GM06990 (cell line): ENCODE measurements around the gene RALGDS.
"Not testable (repeated sequence)": the region's sequence is repeated elsewhere in the genome, so short reads cannot be mapped to it uniquely, and the experiment has no call there.

ENCODE experiments used
- DNase-seq: peaks from one replicate; pipeline ENCODE4 v3.0.0-alpha.2; 2011; ENCODE audit not compliant: insufficient read length; ENCODE audit errors: extremely low read depth
- H3K27me3 ChIP-seq: replicated peaks from 2 replicates; pipeline ENCODE4 v1.6.0; 2011; ENCODE audit warnings: low read length; ENCODE audit not compliant: control insufficient read depth, insufficient read depth
- H3K36me3 ChIP-seq: 2 replicates; pipeline ENCODE4 v1.5.1; 2011; ENCODE audit warnings: low read length; ENCODE audit not compliant: control insufficient read depth, insufficient read depth
- H3K4me3 ChIP-seq: replicated peaks from 2 replicates; pipeline ENCODE4 v1.5.1; 2011; ENCODE audit warnings: low read depth, mild to moderate bottlenecking, control low read depth, low read length
- TF ChIP-seq, protein P1 (sequence below): IDR thresholded peaks from 2 replicates; pipeline ENCODE4 v1.5.1; 2011; ENCODE audit warnings: low read length, control low read depth, mild to moderate bottlenecking, inconsistent platforms; ENCODE audit not compliant: insufficient read depth, poor library complexity, severe bottlenecking

The RALGDS gene

DNA sequence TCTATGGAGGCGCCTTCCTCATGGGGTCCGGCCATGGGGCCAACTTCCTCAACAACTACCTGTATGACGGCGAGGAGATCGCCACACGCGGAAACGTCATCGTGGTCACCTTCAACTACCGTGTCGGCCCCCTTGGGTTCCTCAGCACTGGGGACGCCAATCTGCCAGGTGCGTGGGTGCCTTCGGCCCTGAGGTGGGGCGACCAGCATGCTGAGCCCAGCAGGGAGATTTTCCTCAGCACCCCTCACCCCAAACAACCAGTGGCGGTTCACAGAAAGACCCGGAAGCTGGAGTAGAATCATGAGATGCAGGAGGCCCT lies 56.0 kb downstream of the RALGDS start:
- Histone ChIP-seq H3K36me3 (no peaks in the 10 kb centered on the region; the same call in 1 of the 2 replicates), H3K4me3 (no peak overlapping the region), H3K27me3 (no peaks in the 10 kb centered on the region)
- TF ChIP-seq, protein P1, sequence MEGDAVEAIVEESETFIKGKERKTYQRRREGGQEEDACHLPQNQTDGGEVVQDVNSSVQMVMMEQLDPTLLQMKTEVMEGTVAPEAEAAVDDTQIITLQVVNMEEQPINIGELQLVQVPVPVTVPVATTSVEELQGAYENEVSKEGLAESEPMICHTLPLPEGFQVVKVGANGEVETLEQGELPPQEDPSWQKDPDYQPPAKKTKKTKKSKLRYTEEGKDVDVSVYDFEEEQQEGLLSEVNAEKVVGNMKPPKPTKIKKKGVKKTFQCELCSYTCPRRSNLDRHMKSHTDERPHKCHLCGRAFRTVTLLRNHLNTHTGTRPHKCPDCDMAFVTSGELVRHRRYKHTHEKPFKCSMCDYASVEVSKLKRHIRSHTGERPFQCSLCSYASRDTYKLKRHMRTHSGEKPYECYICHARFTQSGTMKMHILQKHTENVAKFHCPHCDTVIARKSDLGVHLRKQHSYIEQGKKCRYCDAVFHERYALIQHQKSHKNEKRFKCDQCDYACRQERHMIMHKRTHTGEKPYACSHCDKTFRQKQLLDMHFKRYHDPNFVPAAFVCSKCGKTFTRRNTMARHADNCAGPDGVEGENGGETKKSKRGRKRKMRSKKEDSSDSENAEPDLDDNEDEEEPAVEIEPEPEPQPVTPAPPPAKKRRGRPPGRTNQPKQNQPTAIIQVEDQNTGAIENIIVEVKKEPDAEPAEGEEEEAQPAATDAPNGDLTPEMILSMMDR, result no peak
- DNase-seq, result no peak

DNA sequence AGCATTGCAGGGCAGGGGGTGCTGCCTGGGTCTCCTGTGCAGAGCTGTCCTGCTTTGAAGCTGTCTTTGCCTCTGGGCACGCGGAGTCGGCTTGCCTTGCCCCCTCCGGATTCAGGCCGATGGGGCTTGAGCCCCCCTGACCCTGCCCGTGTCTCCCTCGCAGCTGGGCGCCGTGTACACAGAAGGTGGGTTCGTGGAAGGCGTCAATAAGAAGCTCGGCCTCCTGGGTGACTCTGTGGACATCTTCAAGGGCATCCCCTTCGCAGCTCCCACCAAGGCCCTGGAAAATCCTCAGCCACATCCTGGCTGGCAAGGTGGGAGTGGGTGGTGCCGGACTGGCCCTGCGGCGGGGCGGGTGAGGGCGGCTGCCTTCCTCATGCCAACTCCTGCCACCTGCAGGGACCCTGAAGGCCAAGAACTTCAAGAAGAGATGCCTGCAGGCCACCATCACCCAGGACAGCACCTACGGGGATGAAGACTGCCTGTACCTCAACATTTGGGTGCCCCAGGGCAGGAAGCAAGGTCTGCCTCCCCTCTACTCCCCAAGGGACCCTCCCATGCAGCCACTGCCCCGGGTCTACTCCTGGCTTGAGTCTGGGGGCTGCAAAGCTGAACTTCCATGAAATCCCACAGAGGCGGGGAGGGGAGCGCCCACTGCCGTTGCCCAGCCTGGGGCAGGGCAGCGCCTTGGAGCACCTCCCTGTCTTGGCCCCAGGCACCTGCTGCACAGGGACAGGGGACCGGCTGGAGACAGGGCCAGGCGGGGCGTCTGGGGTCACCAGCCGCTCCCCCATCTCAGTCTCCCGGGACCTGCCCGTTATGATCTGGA lies 56.6 kb downstream of the RALGDS start:
- no peak for DNase-seq

DNA sequence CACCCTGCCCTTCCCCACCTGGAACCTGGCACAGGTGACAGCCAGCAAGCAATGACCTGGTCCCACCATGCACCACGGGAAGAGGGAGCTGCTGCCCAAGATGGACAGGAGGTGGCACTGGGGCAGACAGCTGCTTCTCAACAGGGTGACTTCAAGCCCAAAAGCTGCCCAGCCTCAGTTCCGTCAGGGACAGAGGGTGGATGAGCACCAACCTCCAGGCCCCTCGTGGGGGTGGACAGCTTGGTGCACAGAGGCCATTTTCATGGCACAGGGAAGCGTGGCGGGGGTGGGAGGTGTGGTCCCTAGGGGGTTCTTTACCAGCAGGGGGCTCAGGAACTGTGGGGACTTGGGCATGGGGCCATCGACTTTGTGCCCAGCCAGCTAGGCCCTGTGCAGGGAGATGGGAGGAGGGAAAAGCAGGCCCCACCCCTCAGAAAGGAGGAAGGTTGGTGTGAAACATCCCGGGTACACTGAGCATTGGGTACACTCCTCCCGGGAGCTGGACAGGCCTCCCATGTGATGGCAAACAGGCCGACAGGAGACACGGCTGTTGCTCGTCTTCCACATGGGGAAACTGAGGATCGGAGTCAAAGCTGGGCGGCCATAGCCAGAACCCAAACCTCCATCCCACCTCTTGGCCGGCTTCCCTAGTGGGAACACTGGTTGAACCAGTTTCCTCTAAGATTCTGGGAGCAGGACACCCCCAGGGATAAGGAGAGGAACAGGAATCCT lies 57.4 kb downstream of the RALGDS start:
- TF ChIP-seq, protein P1, result peak; percentile 3
- Histone ChIP-seq H3K27me3 (no peaks in the 10 kb centered on the region), H3K4me3 (no peak overlapping the region), H3K36me3 (no peaks in the 10 kb centered on the region; the same call in 1 of the 2 replicates)
- no peak for DNase-seq

More for the DNA sequence above, 56.6 kb downstream of the RALGDS start:
- H3K27me3 ChIP-seq, result no peaks in the 10 kb centered on the region
- H3K4me3 ChIP-seq, result no peak overlapping the region
- H3K36me3 ChIP-seq, result no peaks in the 10 kb centered on the region; the same call in 1 of the 2 replicates
- TF ChIP-seq, protein P1, result no peak

DNA sequence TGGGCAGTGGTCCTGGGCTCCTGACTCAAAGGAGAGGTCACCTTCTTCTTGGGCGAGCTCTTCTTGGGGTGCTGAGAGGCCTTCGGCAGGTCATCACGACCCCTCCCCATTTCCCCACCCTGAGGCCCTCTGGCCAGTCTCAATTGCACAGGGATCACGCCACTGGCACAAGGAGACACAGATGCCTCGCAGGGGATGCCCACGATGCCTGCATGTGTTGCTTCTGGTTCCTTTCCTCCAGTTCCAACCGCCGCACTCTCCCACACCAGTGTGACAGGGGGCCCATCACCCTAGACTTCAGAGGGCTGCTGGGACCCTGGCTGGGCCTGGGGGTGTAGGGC lies 57.9 kb downstream of the RALGDS start:
- Histone ChIP-seq H3K4me3 (no peak overlapping the region), H3K36me3 (no peaks in the 10 kb centered on the region; the same call in 1 of the 2 replicates), H3K27me3 (no peaks in the 10 kb centered on the region)
- no peak for DNase-seq
- TF ChIP-seq, protein P1, result no peak

DNA sequence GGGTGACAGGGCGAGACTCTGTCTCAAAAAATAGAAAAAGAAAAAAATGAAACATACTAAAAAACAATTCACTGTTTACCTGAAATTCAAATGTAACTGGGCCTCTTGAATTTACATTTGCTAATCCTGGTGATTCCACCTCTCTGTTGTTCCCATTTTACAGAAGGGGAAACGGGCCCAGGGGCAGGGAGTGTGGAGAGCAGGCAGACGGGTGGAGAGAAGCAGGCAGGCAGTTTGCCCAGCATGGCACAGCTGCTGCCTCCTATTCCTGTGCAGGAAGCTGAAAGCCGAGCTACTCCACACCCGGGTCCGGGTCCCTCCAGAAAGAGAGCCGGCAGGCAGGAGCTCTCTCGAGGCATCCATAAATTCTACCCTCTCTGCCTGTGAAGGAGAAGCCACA lies 58.5 kb downstream of the RALGDS start:
- H3K36me3 ChIP-seq, H3K27me3 ChIP-seq, H3K4me3 ChIP-seq, DNase-seq: not testable (repeated sequence)

DNA sequence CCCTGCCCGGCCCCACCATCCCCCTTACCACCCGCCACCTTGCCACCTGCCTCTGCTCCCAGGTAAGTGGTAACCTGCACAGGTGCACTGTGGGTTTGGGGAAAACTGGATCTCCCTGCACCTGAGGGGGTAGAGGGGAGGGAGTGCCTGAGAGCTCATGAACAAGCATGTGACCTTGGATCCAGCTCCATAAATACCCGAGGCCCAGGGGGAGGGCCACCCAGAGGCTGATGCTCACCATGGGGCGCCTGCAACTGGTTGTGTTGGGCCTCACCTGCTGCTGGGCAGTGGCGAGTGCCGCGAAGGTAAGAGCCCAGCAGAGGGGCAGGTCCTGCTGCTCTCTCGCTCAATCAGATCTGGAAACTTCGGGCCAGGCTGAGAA lies 59.3 kb downstream of the RALGDS start, which contains the start of gene CEL:
CEL (plus strand) TSS at position 218 of the 382 bp plus-strand sequence; CDS start at position 240, 22 bp downstream.
- H3K27me3 ChIP-seq, DNase-seq, H3K36me3 ChIP-seq, H3K4me3 ChIP-seq: not testable (repeated sequence)

DNA sequence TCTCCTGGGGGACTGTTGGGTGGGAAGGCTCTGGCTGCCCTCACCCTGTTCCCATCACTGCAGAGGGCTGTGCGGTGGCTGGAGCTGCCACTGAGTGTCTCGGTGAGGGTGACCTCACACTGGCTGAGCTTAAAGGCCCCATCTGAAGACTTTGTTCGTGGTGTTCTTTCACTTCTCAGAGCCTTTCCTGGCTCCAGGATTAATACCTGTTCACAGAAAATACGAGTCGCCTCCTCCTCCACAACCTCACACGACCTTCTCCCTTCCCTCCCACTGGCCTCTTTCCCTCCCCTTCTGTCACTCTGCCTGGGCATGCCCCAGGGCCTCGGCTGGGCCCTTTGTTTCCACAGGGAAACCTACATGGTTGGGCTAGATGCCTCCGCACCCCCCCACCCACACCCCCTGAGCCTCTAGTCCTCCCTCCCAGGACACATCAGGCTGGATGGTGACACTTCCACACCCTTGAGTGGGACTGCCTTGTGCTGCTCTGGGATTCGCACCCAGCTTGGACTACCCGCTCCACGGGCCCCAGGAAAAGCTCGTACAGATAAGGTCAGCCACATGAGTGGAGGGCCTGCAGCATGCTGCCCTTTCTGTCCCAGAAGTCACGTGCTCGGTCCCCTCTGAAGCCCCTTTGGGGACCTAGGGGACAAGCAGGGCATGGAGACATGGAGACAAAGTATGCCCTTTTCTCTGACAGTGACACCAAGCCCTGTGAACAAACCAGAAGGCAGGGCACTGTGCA lies 59.8 kb downstream of the RALGDS start:
- H3K27me3 ChIP-seq, H3K4me3 ChIP-seq, DNase-seq: not testable (repeated sequence)
- H3K36me3 ChIP-seq, result peaks cover 11% of the 10 kb centered on the region
